OCI-LY7 (cell line): ENCODE measurements around the gene ARID4A. TPM values are rescaled to one million over a fixed set of nuclear protein-coding genes. Genes with fewer than 3 reads are reported as not detected.

ENCODE experiments used
- BruUV-seq: library from RNA; stranded (reverse); fragments of 400-500 nt; replicated peaks from 2 replicates; lab custom pipeline; 2021; lab: Mats Ljungman, UMichigan
- CTCF ChIA-PET: fragments of 300-600 bp; sonication (Branson Sonifier 250); formaldehyde crosslinking; loops from one replicate; lab custom pipeline; 2022; ENCODE audit warnings: antibody characterized with exemption; ENCODE audit not compliant: unreplicated experiment; lab: Charles Lee
- POLR2A ChIA-PET: fragments of 300-600 bp; sonication (Branson Sonifier 250); formaldehyde crosslinking; loops from one replicate; lab custom pipeline; 2022; ENCODE audit warnings: antibody characterized with exemption; lab: Charles Lee
- DNase-seq: peaks from one replicate; pipeline ENCODE4 v3.0.0-alpha.2; 2015; ENCODE audit warnings: low spot score
- H2AFZ ChIP-seq: fragments of 200-600 bp; sonication (generic), shearing (Covaris generic); 2 replicates; pipeline ENCODE4 v1.6.1; 2014; ENCODE audit warnings: mild to moderate bottlenecking, antibody characterized with exemption, low read length, moderate library complexity
- H3K27ac ChIP-seq: fragments of 200-600 bp; sonication (generic); 2 replicates; pipeline ENCODE4 v1.5.1; 2014; ENCODE audit warnings: mixed run types, low read depth, mild to moderate bottlenecking, moderate library complexity, low read length, inconsistent platforms; ENCODE audit not compliant: poor library complexity, severe bottlenecking
- H3K36me3 ChIP-seq: fragments of 200-600 bp; sonication (generic); 2 replicates; pipeline ENCODE4 v1.6.1; 2014; ENCODE audit warnings: mild to moderate bottlenecking, antibody characterized with exemption, low read length, moderate library complexity, mixed read lengths; ENCODE audit not compliant: insufficient read depth
- H3K4me1 ChIP-seq: fragments of 200-600 bp; sonication (generic); 2 replicates; pipeline ENCODE4 v1.5.1; 2014; ENCODE audit warnings: mild to moderate bottlenecking, low read length; ENCODE audit not compliant: insufficient read depth, poor library complexity, severe bottlenecking
- H3K4me2 ChIP-seq: fragments of 200-600 bp; sonication (generic); 2 replicates; pipeline ENCODE4 v1.6.1; 2014; ENCODE audit warnings: mild to moderate bottlenecking, low read length
- H3K4me3 ChIP-seq: fragments of 200-600 bp; sonication (generic); 2 replicates; pipeline ENCODE4 v1.5.1; 2014; ENCODE audit warnings: mild to moderate bottlenecking, low read depth, low read length; ENCODE audit not compliant: poor library complexity, severe bottlenecking
- H3K79me2 ChIP-seq: fragments of 200-600 bp; sonication (generic); 2 replicates; pipeline ENCODE4 v1.6.1; 2016; ENCODE audit warnings: low read depth, mild to moderate bottlenecking, low read length, moderate library complexity, mixed read lengths; ENCODE audit not compliant: insufficient read depth
- H3K9me2 ChIP-seq: fragments of 200-600 bp; sonication (generic); 2 replicates; pipeline ENCODE4 v1.6.1; 2016; ENCODE audit warnings: mild to moderate bottlenecking, low read length, mixed read lengths; ENCODE audit not compliant: insufficient read depth
- H3K9me3 ChIP-seq: fragments of 200-600 bp; sonication (generic); 2 replicates; pipeline ENCODE4 v1.6.1; 2014; ENCODE audit warnings: mild to moderate bottlenecking, mixed run types, low read length, mixed read lengths
- H4K20me1 ChIP-seq: fragments of 200-600 bp; sonication (generic); 2 replicates; pipeline ENCODE4 v1.6.1; 2014; ENCODE audit warnings: mild to moderate bottlenecking, antibody characterized with exemption, low read length, moderate library complexity, mixed read lengths; ENCODE audit not compliant: insufficient read depth
- EZH2phosphoT487 ChIP-seq: fragments of 200-600 bp; sonication (generic); IDR thresholded peaks from 2 replicates; pipeline ENCODE4 v1.6.1; 2018; ENCODE audit warnings: low read depth, borderline replicate concordance, mild to moderate bottlenecking, mixed run types, antibody characterized with exemption, low read length, moderate library complexity, mixed read lengths
- intact Hi-C: fragments of 100-400 bp; cut with micrococcal nuclease; formaldehyde crosslinking; loops from one replicate; pipeline ENCODE4 v1.10.0; 2022; ENCODE audit not compliant: unreplicated experiment
- total RNA-seq, 2 experiments: library from RNA; depleted of rRNA in 1 of 2; stranded (reverse); fragments of >200 nt in 1 of 2; shearing (Covaris generic) in 1 of 2; gene quantifications; 2 replicates each; pipeline ENCODE4 v1.2.3, GENCODE V29; 2014 to 2022
- TF ChIP-seq, protein P1 (sequence below): fragments of 200-600 bp; sonication (generic); conservative IDR thresholded peaks from 2 replicates; pipeline ENCODE4 v1.5.1; 2014; ENCODE audit warnings: mild to moderate bottlenecking, antibody characterized with exemption, low read length, moderate library complexity, mixed read lengths

ARID4A gene
- total RNA-seq, 2 experiments from 2014 or later: 10.3 to 38.2 TPM

DNA sequence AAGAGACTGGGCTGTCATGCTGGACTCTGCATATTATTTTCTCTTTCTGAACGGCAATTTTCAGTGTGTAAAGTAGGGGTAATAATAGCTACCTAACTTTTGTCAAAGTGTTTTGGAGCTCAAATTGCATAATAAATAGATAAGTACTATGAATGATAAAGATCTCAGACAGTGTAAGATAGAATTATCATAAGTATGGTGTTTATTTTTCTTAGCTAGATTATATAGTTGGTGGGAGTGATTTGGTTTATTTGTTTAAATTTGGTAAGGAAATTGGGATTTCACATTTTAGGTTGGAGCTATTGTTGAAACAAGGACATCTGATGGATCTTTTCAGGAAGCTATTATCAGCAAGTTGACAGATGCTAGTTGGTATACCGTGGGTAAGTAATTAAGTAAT lies 7.4 kb downstream of the ARID4A start:
- ChIA-PET POLR2A (interaction anchor here (0.5 to 0.9 kb wide), 6 partner anchors 8 to 25 kb away, joined by 3 to 4 read pairs (median 3); no protein-coding TSS in a partner anchor), CTCF (no interaction called here)
- peaks cover 28% of the 10 kb centered on the region; the same call in 1 of the 2 replicates for H3K79me2 ChIP-seq
- no peak overlapping the region for H2AFZ ChIP-seq
- no peaks in the 10 kb centered on the region; the same call in 1 of the 2 replicates for H4K20me1 ChIP-seq
- H3K36me3 ChIP-seq: peaks cover 95% of the 10 kb centered on the region
- no peak overlapping the region for H3K27ac ChIP-seq
- H3K9me2 ChIP-seq: no peaks in the 10 kb centered on the region
- no peak overlapping the region for H3K4me2 ChIP-seq
- H3K4me3 ChIP-seq: no peak overlapping the region
- H3K4me1 ChIP-seq: peaks cover 4% of the 10 kb centered on the region
- no peak for DNase-seq
- TF ChIP-seq, protein P1, sequence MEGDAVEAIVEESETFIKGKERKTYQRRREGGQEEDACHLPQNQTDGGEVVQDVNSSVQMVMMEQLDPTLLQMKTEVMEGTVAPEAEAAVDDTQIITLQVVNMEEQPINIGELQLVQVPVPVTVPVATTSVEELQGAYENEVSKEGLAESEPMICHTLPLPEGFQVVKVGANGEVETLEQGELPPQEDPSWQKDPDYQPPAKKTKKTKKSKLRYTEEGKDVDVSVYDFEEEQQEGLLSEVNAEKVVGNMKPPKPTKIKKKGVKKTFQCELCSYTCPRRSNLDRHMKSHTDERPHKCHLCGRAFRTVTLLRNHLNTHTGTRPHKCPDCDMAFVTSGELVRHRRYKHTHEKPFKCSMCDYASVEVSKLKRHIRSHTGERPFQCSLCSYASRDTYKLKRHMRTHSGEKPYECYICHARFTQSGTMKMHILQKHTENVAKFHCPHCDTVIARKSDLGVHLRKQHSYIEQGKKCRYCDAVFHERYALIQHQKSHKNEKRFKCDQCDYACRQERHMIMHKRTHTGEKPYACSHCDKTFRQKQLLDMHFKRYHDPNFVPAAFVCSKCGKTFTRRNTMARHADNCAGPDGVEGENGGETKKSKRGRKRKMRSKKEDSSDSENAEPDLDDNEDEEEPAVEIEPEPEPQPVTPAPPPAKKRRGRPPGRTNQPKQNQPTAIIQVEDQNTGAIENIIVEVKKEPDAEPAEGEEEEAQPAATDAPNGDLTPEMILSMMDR: no peak
- no peak for TF ChIP-seq EZH2phosphoT487
- intact Hi-C loops: no loop called here
- no TSS peak for BruUV-seq
- no peaks in the 10 kb centered on the region for H3K9me3 ChIP-seq

GRCh38 chr14:58307597-58308316 lies 9.4 kb downstream of the ARID4A start:
- no peak for DNase-seq
- no peaks in the 10 kb centered on the region for H4K20me1 ChIP-seq
- peaks cover 17% of the 10 kb centered on the region; the same call in 1 of the 2 replicates for H3K79me2 ChIP-seq
- H3K4me3 ChIP-seq: no peak overlapping the region
- no peaks in the 10 kb centered on the region for H3K9me2 ChIP-seq
- TF ChIP-seq, protein P1: no peak
- TF ChIP-seq EZH2phosphoT487: no peak
- no peak overlapping the region for H3K4me2 ChIP-seq
- intact Hi-C loops: no loop called here
- H2AFZ ChIP-seq: no peak overlapping the region
- H3K4me1 ChIP-seq: no peaks in the 10 kb centered on the region
- ChIA-PET CTCF (no interaction called here), POLR2A (interaction anchor here (1.1 kb wide), 1 partner anchor 33 kb away, joined by 3 read pairs; no protein-coding TSS in a partner anchor)
- BruUV-seq: no TSS peak
- H3K36me3 ChIP-seq: peaks cover 92% of the 10 kb centered on the region
- no peaks in the 10 kb centered on the region for H3K9me3 ChIP-seq
- H3K27ac ChIP-seq: no peak overlapping the region

DNA sequence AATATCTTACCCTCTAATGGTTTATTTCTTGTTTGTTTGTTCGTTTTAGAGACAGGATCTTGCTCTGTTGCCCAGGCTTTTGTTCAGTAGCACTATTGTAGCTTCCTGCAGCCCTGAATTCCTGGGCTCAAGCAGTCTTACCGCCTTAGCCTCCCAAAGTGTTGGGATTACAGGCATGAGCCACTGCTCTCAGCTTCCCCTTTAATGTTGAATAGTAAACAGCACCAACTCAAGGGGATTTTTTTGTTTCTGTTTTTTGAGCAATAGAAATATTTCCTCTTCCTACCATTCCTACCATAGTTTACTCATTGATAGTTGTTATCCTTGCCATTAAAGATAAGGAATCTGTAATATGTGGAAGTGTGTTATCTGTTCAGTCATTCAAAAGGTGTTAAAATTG lies 10.7 kb downstream of the ARID4A start:
- Histone ChIP-seq H3K79me2 (peaks cover 6% of the 10 kb centered on the region; the same call in 1 of the 2 replicates), H3K9me2 (no peaks in the 10 kb centered on the region), H3K9me3 (no peaks in the 10 kb centered on the region), H3K36me3 (peaks cover 88% of the 10 kb centered on the region), H3K4me1 (no peaks in the 10 kb centered on the region), H3K27ac (no peak overlapping the region), H3K4me3 (no peak overlapping the region), H3K4me2 (no peak overlapping the region), H2AFZ (no peak overlapping the region), H4K20me1 (no peaks in the 10 kb centered on the region)
- intact Hi-C loops: loop anchor here (1.0 kb wide), 1 partner anchor 9 kb away; no protein-coding TSS in a partner anchor
- ChIA-PET CTCF (no interaction called here), POLR2A (interaction anchor here (0.5 to 0.6 kb wide), 2 partner anchors 23 kb away, joined by 3 read pairs; no protein-coding TSS in a partner anchor)
- TF ChIP-seq EZH2phosphoT487: no peak
- TF ChIP-seq, protein P1: no peak
- DNase-seq: no peak
- no TSS peak for BruUV-seq
